Muscle layer of duodenum (tissue), 2 donors: ENCODE data around the gene CXCL8.
"Not testable (repeated sequence)": the region's sequence is repeated elsewhere in the genome, so short reads cannot be mapped to it uniquely, and the experiment has no call there.

Experiments used
- H3K27ac ChIP-seq: one replicate; pipeline ENCODE4 v1.7.0; 2013; ENCODE audit warnings: mild to moderate bottlenecking, low read length
- H3K27me3 ChIP-seq: one replicate; pipeline ENCODE4 v1.7.0; 2013; ENCODE audit warnings: low read depth, mild to moderate bottlenecking, control low read depth, low read length
- H3K36me3 ChIP-seq, 2 donors: one replicate each; pipeline ENCODE4 v1.7.0; 2013; ENCODE audit warnings: low read length in 2 of 2, control low read depth in 1 of 2, mild to moderate bottlenecking in 1 of 2; ENCODE audit not compliant: insufficient read depth in 2 of 2, control insufficient read depth in 1 of 2
- H3K4me1 ChIP-seq, 2 donors: one replicate each; pipeline ENCODE4 v1.7.0; 2013; ENCODE audit warnings: low read length in 2 of 2, mild to moderate bottlenecking in 2 of 2, control low read depth in 1 of 2, moderate library complexity in 1 of 2; ENCODE audit not compliant: insufficient read depth in 2 of 2, control insufficient read depth in 1 of 2
- H3K4me3 ChIP-seq, 2 donors: one replicate each; pipeline ENCODE4 v1.7.0; 2013; ENCODE audit warnings: low read length in 2 of 2, low read depth in 1 of 2, mild to moderate bottlenecking in 1 of 2
- H3K9me3 ChIP-seq, 2 donors: one replicate each; pipeline ENCODE4 v1.7.0; 2013; ENCODE audit warnings: low read length in 2 of 2, control low read depth in 1 of 2, mild to moderate bottlenecking in 1 of 2; ENCODE audit not compliant: control insufficient read depth in 1 of 2
- donor health status: healthy.

Gene CXCL8

GRCh38 chr4:73740353-73740778, at the start of gene CXCL8:
TSS of gene CXCL8 (plus strand) at chr4:73740569. CDS start at chr4:73740659, 90 bp downstream.
- H3K4me3 ChIP-seq: peak within 1 kb of the TSS in 1 of 2 donors; percentile 11
- no peaks in the 10 kb centered on the region for H3K36me3 ChIP-seq
- no peaks in the 10 kb centered on the region for H3K27me3 ChIP-seq
- H3K4me1 ChIP-seq: no peaks in the 10 kb centered on the region
- H3K9me3 ChIP-seq: no peaks in the 10 kb centered on the region
- no peak within 1 kb of the TSS for H3K27ac ChIP-seq

DNA sequence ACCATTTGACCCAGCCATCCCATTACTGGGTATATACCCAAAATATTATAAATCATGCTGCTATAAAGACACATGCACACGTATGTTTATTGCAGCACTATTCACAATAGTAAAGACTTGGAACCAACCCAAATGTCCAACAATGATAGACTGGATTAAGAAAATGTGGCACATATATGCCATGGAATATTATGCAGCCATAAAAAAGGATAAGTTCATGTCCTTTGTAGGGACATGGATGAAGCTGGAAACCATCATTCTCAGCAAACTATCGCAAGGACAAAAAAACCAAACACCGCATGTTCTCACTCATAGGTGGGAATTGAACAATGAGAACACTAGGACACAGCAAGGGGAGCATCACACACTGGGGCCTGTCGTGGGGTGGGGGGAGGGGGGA, 49.2 kb upstream of the CXCL8 start:
- not testable (repeated sequence) for H3K4me1 ChIP-seq

GRCh38 chr4:73691759-73692158, 48.6 kb upstream of the CXCL8 start:
- Histone ChIP-seq H3K27me3 (no peaks in the 10 kb centered on the region), H3K27ac (no peak overlapping the region), H3K4me3 (no peak overlapping the region), H3K9me3 (no peaks in the 10 kb centered on the region), H3K4me1 (no peaks in the 10 kb centered on the region), H3K36me3 (no peaks in the 10 kb centered on the region)

More for the DNA sequence above, 49.2 kb upstream of the CXCL8 start:
- not testable (repeated sequence) for H3K36me3 ChIP-seq, H3K4me3 ChIP-seq, H3K27ac ChIP-seq, H3K27me3 ChIP-seq, H3K9me3 ChIP-seq

GRCh38 chr4:73692254-73692653, 48.1 kb upstream of the CXCL8 start:
- Histone ChIP-seq H3K36me3 (no peaks in the 10 kb centered on the region), H3K9me3 (no peaks in the 10 kb centered on the region), H3K4me3 (no peak overlapping the region), H3K27ac (no peak overlapping the region), H3K27me3 (no peaks in the 10 kb centered on the region), H3K4me1 (no peaks in the 10 kb centered on the region)

DNA sequence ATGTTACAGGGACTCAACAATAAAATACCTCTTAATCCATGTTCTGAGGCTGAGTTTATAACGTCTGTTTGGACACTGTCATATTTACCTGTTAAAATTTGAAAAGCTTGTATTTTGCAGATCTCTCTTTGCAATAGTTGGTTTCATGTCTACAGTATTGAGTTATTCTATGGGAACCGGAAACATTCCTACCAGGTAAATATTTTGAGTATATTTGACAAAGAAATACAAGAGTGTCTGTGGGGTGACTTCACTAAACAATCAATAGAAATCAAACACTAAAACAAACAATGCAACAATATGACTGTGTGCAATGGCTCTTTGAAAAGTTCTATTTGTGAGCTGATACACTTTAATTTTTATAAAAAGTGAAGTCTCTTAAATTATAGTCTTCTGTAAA, 47.7 kb upstream of the CXCL8 start:
- no peak overlapping the region for H3K4me3 ChIP-seq
- H3K27me3 ChIP-seq: no peaks in the 10 kb centered on the region
- no peak overlapping the region for H3K27ac ChIP-seq

GRCh38 chr4:73693811-73694210, 46.6 kb upstream of the CXCL8 start:
- Histone ChIP-seq H3K9me3 (no peaks in the 10 kb centered on the region), H3K4me1 (no peaks in the 10 kb centered on the region), H3K27me3 (no peaks in the 10 kb centered on the region), H3K27ac (no peak overlapping the region), H3K36me3 (no peaks in the 10 kb centered on the region), H3K4me3 (no peak overlapping the region)

More for the DNA sequence above, 47.7 kb upstream of the CXCL8 start:
- Histone ChIP-seq H3K4me1 (no peaks in the 10 kb centered on the region), H3K36me3 (no peaks in the 10 kb centered on the region), H3K9me3 (no peaks in the 10 kb centered on the region)

- H3K9me3 ChIP-seq: no peaks in the 10 kb centered on the region
Observed at GRCh38 chr4:73698217-73698616, 42.2 kb upstream of the CXCL8 start.

GRCh38 chr4:73701116-73701515, 39.3 kb upstream of the CXCL8 start:
- peaks cover 0 to 3% of the 10 kb centered on the region in 2 donors for H3K36me3 ChIP-seq
- H3K27ac ChIP-seq: no peak overlapping the region
- H3K4me1 ChIP-seq: peaks cover 5 to 9% of the 10 kb centered on the region in 2 donors
- no peaks in the 10 kb centered on the region for H3K27me3 ChIP-seq
- H3K9me3 ChIP-seq: no peaks in the 10 kb centered on the region
- no peak overlapping the region for H3K4me3 ChIP-seq

More at GRCh38 chr4:73698217-73698616, 42.2 kb upstream of the CXCL8 start:
- no peaks in the 10 kb centered on the region for H3K4me1 ChIP-seq
- no peaks in the 10 kb centered on the region for H3K36me3 ChIP-seq
- H3K4me3 ChIP-seq: no peak overlapping the region
- H3K27me3 ChIP-seq: no peaks in the 10 kb centered on the region
- no peak overlapping the region for H3K27ac ChIP-seq

DNA sequence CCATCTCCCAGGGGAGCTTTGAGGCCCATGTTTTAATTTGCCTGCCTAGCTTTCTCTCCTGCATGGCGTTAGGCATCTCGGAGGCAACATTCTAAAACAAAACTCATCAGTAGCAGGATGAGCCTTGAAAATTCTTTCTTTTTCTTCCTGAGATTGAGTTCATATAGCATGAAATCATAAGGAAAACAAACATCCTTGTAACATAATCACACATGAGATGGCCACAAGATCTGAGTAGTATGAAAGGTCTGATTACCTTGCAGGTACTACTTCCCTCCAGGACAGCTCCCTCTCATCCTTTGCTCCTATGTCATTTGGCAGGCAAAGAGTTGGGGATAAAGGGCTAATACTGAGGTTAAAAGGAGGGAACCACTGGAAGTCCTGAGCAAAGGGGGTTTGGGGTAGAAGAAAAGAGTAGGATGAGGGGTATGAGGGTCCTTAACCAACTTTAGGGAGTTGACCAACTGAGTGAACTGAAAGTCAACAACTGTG, 37.5 kb upstream of the CXCL8 start:
- Histone ChIP-seq H3K4me3 (no peak overlapping the region), H3K36me3 (peaks cover 0 to 3% of the 10 kb centered on the region in 2 donors), H3K27ac (no peak overlapping the region), H3K9me3 (no peaks in the 10 kb centered on the region), H3K4me1 (peaks cover 5 to 11% of the 10 kb centered on the region in 2 donors), H3K27me3 (no peaks in the 10 kb centered on the region)

DNA sequence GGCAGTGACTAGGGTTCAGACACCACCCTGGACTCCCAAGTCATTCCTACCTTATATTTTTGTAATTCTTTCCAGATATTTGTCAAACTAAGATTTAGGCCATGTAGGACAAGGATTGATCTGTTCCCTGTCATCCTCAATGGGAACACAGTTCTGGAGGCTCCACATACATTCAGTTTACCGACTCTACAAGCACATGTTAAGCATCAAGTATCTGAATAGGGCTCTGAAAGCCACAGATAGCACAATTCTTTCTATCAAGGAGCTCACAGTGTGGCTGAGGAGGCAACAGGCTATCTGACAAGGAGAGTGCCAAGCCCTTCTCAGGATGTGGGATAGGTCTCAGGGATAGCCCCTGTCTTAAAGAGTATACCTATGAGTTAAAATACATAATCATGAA, 37.0 kb upstream of the CXCL8 start:
- H3K27ac ChIP-seq: no peak overlapping the region
- H3K36me3 ChIP-seq: peaks cover 0 to 3% of the 10 kb centered on the region in 2 donors
- no peaks in the 10 kb centered on the region for H3K27me3 ChIP-seq
- peaks cover 5 to 11% of the 10 kb centered on the region in 2 donors for H3K4me1 ChIP-seq
- no peak overlapping the region for H3K4me3 ChIP-seq
- H3K9me3 ChIP-seq: no peaks in the 10 kb centered on the region

- Histone ChIP-seq H3K27me3 (no peaks in the 10 kb centered on the region), H3K9me3 (no peaks in the 10 kb centered on the region), H3K27ac (peak overlapping the region; percentile 57), H3K36me3 (peaks cover 0 to 3% of the 10 kb centered on the region in 2 donors), H3K4me3 (no peak overlapping the region), H3K4me1 (peaks cover 5 to 11% of the 10 kb centered on the region in 2 donors)
Observed at GRCh38 chr4:73704314-73705055, 35.9 kb upstream of the CXCL8 start.

GRCh38 chr4:73705056-73705432, 35.3 kb upstream of the CXCL8 start:
- Histone ChIP-seq H3K27me3 (no peaks in the 10 kb centered on the region), H3K27ac (no peak overlapping the region), H3K4me1 (peaks cover 5 to 11% of the 10 kb centered on the region in 2 donors), H3K9me3 (no peaks in the 10 kb centered on the region), H3K36me3 (peaks cover 0 to 3% of the 10 kb centered on the region in 2 donors), H3K4me3 (no peak overlapping the region)
